HG03045 (cell line): Measurements from ENCODE around the gene AK1.

ENCODE experiments used
- ATAC-seq: cut with Tn5 transposase; IDR thresholded peaks from one replicate; pipeline ENCODE4 v1.9.1; 2021; ENCODE audit warnings: mild to moderate bottlenecking, moderate library complexity; ENCODE audit not compliant: unreplicated experiment

The AK1 gene

GRCh38 chr9:127909839-127910273 lies 32.4 kb upstream of the AK1 start:
- no peak for ATAC-seq

DNA sequence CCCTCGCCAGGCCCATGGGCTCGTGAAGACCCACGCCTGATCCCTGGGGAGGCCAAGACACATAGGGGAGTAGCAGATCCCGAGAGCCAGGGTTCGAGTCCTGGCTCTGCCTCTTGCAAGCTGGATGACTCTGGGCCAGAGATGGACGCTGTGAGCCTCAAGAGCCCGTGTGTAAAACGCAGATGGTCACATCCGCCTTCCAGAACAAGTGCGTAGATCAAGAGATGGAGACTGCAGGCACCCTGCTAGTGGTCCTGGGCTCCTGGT lies 31.1 kb upstream of the AK1 start:
- ATAC-seq = no peak

GRCh38 chr9:127907867-127908659 lies 30.6 kb upstream of the AK1 start:
- ATAC-seq = no peak

DNA sequence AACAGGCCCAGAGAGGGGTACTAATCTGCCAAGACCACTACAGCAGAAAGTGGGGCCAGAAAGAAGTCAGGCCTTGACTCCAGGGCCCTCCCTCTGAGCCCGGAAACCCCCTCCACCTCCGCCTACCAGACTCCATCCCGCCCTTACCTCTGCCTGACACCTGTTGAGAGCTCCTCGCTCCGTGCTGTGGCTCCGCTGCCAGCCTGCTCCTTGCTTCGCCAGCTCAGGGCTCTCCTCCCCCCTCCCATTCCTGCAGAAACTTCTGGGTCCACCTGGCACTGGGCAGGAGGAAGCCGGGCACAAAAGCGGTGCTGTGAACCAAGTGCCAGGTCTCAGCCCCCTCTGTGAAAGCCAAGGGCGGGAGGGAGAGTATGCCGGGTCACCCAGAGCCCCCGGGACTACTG lies 28.3 kb upstream of the AK1 start:
- ATAC-seq = no peak

- no peak for ATAC-seq
Measured at GRCh38 chr9:127905004-127905728, 27.7 kb upstream of the AK1 start.

GRCh38 chr9:127904561-127905003 lies 27.1 kb upstream of the AK1 start:
- no peak for ATAC-seq

DNA sequence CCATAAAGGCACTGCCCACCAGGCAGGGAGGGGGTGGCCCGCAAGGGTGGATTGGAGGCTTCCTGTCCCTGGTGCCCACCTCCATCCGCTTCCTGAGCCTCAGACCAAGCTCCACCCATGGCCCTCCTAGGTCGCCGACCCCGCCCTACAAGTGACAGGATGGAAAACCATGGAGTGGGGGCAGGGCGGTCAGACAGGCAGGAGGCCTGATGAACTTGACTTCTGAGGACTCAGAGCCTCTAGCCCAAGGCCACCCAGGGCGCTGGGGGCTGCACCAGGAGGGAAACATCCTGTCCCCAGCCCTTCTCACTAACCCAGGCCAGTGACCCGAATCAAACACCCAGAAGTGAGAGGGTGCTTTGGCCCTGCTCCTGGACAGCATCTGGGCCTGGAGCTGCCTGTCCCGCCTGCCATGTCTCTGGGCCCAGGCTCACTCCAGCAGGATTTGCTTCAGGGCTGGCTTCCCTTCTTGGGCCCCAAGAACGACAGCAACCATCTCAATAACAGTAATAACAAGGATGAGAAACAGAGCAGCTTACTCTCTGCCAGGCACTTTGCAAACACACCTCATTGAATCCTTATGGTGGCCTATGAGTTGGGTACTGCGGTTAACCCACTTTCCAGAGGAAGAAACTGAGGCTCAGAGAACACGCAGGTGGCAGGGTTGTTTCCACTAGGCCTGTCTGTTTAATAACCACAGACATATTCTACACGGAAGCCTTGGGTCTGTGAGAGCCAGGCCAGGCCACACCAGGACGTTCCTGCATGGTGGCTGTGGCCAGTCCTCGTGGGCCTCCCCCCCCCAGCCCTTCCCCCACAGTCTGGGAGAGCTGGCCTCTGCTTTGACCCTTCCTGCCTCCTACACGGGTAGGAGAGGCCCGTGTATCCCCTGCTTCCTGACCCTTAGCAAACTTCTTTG lies 26.3 kb upstream of the AK1 start:
- ATAC-seq = no peak

- peak; percentile 66 for ATAC-seq
Measured at GRCh38 chr9:127899128-127899943, 21.9 kb upstream of the AK1 start, which contains the start of gene ST6GALNAC6. Gene ST6GALNAC6 (minus strand): TSS chr9:127899603. CDS start chr9:127897981, 1,622 bp downstream.

GRCh38 chr9:127898433-127899127 lies 21.1 kb upstream of the AK1 start:
- peak; percentile 16 for ATAC-seq

GRCh38 chr9:127897193-127897692 lies 19.8 kb upstream of the AK1 start:
- no peak for ATAC-seq

DNA sequence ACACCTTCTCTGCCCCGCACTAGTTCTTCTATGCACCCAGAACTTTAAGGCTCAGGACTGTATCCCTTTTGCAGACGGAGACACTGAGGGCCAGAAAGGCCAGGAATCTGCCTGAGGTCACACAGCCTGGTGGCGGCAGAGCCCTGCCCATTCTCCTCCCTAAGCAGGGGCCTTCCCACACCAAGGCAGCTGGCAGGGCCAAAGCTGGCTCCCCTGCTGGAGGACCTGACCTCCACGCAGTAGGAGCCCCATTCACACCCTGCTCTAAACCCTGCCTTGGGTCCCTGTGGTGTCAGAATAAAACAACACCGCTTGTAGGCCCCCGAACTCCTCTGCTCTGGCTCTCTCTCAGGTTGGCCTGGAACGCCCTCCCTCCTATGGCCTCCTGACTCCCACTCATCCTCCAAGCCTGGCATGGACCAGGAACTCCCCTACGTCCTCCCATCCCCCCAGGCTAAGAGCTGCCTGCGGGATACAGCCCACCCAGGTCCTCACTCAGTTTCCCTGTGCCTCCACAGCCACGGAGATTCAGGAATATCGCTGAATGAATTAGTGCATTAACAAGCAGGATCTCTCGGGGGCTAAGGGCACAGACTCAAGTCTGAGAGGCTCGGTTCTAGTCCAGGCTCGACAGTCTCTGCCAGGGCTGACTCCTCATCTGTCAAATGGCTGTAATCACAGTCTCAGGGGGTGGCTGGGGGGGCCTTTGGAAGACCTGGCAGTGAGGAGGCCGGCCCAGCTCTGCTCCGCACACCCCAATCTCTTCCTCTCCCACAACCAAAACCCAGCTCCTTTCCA lies 19.1 kb upstream of the AK1 start:
- ATAC-seq = no peak

GRCh38 chr9:127895811-127896210 lies 18.3 kb upstream of the AK1 start:
- no peak for ATAC-seq

- no peak for ATAC-seq
Measured at GRCh38 chr9:127893392-127893791, 15.9 kb upstream of the AK1 start.

- no peak for ATAC-seq
Measured at GRCh38 chr9:127892831-127893230, 15.4 kb upstream of the AK1 start.

GRCh38 chr9:127890053-127890452 lies 12.6 kb upstream of the AK1 start:
- ATAC-seq = no peak

- ATAC-seq = no peak
Measured at GRCh38 chr9:127887792-127888191, 10.3 kb upstream of the AK1 start.

GRCh38 chr9:127886401-127886972 lies 9.0 kb upstream of the AK1 start:
- ATAC-seq = no peak

DNA sequence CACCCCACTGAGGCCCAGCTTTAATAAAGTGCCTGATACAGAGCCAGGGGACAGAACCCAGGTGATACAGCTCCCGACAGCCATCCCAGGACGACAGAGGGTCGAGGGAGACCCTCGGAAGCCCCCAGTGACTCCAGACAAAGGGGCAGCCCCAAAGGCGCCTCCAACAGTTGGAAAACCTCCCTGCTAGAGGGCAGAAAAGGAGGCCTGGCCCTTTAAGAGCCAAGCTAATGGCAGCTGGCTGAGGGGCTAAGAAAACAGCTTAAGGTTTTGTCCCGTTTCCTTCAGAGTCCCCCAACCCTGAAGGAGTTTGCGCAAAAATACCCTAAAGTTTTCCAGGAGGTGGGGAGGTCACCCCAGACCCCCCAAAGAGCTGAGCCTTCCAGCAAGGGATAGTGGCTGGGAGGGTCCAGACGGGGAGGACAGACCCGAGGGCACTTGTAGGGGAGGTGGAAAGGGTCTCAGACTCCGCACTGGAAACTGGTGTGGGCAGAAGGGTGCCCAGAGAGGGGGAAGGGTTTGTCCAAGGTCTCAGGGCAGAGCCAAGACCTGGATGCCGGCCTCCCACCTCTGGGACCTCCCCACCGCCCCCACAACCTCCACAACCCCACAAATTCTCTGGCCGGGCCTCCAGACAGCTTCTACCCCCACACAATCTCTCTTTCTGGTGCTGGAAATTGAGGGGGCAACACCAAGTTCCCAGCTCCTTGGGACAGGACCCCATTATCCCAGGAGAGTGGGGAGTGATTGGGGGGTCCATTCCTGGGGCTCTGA lies 8.2 kb upstream of the AK1 start:
- ATAC-seq = no peak
